ENCODE measurements around the gene HECW1.

GRCh38 chr7:43467846-43468245 lies 355.4 kb downstream of the HECW1 start:
- TF ChIP-seq SUZ12 (IDR thresholded peaks at IDR 0.05; ENCODE audit: low read length) = no peak
- no peak for TF ChIP-seq GTF2F1 (IDR thresholded peaks at IDR 0.05; ENCODE audit: borderline replicate concordance, low read depth, low read length)
- TF ChIP-seq EZH2 (IDR thresholded peaks at IDR 0.05; ENCODE audit: low read depth, low read length, severe bottlenecking) = no peak
- TF ChIP-seq ZNF274 (IDR thresholded peaks at IDR 0.05; ENCODE audit: borderline replicate concordance, extremely low read depth, low read length) = no peak
- TF ChIP-seq POLR2A (IDR thresholded peaks at IDR 0.05; ENCODE audit: control extremely low read depth in 1 of 2, low read depth in 2 of 2, low read length in 2 of 2) = no peak
- no peak for TF ChIP-seq TAF1 (IDR thresholded peaks at IDR 0.05; ENCODE audit: low read depth, low read length)
- TF ChIP-seq BRCA1 (IDR thresholded peaks at IDR 0.05; ENCODE audit: low read depth, low read length) = no peak
- no peak for TF ChIP-seq EGR1 (IDR thresholded peaks at IDR 0.05; ENCODE audit: borderline replicate concordance, low read depth, low read length)
- TF ChIP-seq CTCF (IDR thresholded peaks at IDR 0.05; ENCODE audit: control extremely low read depth in 1 of 3, insufficient read depth in 1 of 3, low read depth in 1 of 3, low read length in 3 of 3) = no peak
- TF ChIP-seq POLR2AphosphoS5 (IDR thresholded peaks at IDR 0.05; ENCODE audit: low read depth, low read length) = no peak
- no peak for TF ChIP-seq YY1 (IDR thresholded peaks at IDR 0.05; ENCODE audit: low read depth, low read length)
- TF ChIP-seq SIN3A (conservative IDR thresholded peaks at IDR 0.05 in 1 of 2, IDR thresholded peaks at IDR 0.05 in 1 of 2; ENCODE audit: low read depth in 1 of 2, low read length in 2 of 2) = no peak
- no peak for TF ChIP-seq KDM4A (IDR thresholded peaks at IDR 0.05; ENCODE audit: low read depth, low read length, severe bottlenecking)
- no peak for TF ChIP-seq RAD21 (IDR thresholded peaks at IDR 0.05 in 1 of 2, conservative IDR thresholded peaks at IDR 0.05 in 1 of 2; ENCODE audit: low read depth in 2 of 2, low read length in 2 of 2)

Measured in H1 (cell line).